ENCODE data around the gene RALGPS2. TPM values are rescaled to one million over a fixed set of nuclear protein-coding genes. Genes with fewer than 3 reads are reported as not detected.
A peak's percentile ranks its signal among the peaks of the same experiment; 100 is the strongest.

RALGPS2 gene
- total and polyA plus RNA-seq, 2 of the 13 experiments (the other 11 are each of a cell fraction or from before 2014, with no cell fraction given): 15.6 to 36.0 TPM

DNA sequence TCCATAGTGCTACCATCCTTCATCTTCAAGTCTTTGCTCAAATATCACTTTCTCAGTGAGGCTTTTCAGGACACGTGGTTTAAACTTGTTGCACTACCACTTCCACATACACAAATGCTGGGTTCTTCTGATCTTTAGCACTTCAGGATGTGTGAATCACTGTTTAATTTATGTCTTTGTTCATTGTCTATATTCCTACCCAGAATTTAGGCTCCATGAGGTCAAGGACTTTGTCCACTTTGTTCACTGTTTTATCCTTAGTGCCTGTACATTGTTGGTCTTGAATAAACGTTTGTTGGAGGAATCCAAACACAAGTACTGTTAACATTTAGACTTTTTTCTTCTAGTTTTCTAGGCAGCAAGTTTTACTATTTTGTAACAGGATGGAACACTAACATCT is 42.6 kb upstream of the RALGPS2 start (continued):
- no peak for TF ChIP-seq POLR2AphosphoS2 (IDR thresholded peaks at IDR 0.05; ENCODE audit: low read depth, low read length)
- no peak for TF ChIP-seq ZNF768 (CRISPR knock-in tag; IDR thresholded peaks at IDR 0.05)
- TF ChIP-seq ZNF569 (CRISPR knock-in tag; IDR thresholded peaks at IDR 0.05; ENCODE audit: borderline replicate concordance): no peak
- TF ChIP-seq, protein P1, sequence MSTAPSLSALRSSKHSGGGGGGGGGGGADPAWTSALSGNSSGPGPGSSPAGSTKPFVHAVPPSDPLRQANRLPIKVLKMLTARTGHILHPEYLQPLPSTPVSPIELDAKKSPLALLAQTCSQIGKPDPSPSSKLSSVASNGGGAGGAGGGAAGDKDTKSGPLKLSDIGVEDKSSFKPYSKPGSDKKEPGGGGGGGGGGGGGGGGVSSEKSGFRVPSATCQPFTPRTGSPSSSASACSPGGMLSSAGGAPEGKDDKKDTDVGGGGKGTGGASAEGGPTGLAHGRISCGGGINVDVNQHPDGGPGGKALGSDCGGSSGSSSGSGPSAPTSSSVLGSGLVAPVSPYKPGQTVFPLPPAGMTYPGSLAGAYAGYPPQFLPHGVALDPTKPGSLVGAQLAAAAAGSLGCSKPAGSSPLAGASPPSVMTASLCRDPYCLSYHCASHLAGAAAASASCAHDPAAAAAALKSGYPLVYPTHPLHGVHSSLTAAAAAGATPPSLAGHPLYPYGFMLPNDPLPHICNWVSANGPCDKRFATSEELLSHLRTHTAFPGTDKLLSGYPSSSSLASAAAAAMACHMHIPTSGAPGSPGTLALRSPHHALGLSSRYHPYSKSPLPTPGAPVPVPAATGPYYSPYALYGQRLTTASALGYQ (CRISPR knock-in tag; IDR thresholded peaks at IDR 0.05): peak; percentile 93; the same call in 1 of the 2 replicates
- TF ChIP-seq, protein P2, sequence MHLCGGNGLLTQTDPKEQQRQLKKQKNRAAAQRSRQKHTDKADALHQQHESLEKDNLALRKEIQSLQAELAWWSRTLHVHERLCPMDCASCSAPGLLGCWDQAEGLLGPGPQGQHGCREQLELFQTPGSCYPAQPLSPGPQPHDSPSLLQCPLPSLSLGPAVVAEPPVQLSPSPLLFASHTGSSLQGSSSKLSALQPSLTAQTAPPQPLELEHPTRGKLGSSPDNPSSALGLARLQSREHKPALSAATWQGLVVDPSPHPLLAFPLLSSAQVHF (CRISPR knock-in tag; IDR thresholded peaks at IDR 0.05): no peak
- no peak for TF ChIP-seq ZNF10 (CRISPR knock-in tag; IDR thresholded peaks at IDR 0.05; ENCODE audit: borderline replicate concordance, low read depth)
- TF ChIP-seq SRSF4 (IDR thresholded peaks at IDR 0.05; ENCODE audit: low read depth, low read length, poor library complexity, severe bottlenecking): no peak
- TF ChIP-seq GATAD2A (CRISPR knock-in tag; IDR thresholded peaks at IDR 0.05): peak; percentile 94
- TF ChIP-seq, protein P3, sequence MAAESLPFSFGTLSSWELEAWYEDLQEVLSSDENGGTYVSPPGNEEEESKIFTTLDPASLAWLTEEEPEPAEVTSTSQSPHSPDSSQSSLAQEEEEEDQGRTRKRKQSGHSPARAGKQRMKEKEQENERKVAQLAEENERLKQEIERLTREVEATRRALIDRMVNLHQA (CRISPR knock-in tag; IDR thresholded peaks at IDR 0.05): no peak
- peak; percentile 59; the same call in 1 of the 2 replicates for TF ChIP-seq ZNF331 (CRISPR knock-in tag; IDR thresholded peaks at IDR 0.05)
- no peak for TF ChIP-seq RORA (CRISPR knock-in tag; IDR thresholded peaks at IDR 0.05)
- no peak for TF ChIP-seq ZFP36 (IDR thresholded peaks at IDR 0.05; ENCODE audit: borderline replicate concordance, low read depth, low read length, partially characterized antibody)
- peak; percentile 27 for TF ChIP-seq PHF5A (CRISPR knock-in tag; IDR thresholded peaks at IDR 0.05; ENCODE audit: low read depth, unreplicated experiment)
- no peak for TF ChIP-seq FOXC1 (CRISPR knock-in tag; IDR thresholded peaks at IDR 0.05; ENCODE audit: borderline replicate concordance)
- no peak for TF ChIP-seq ZSCAN22 (CRISPR knock-in tag; IDR thresholded peaks at IDR 0.05)
- no peak for TF ChIP-seq SALL2 (CRISPR knock-in tag; IDR thresholded peaks at IDR 0.05)
- no peak for TF ChIP-seq KLF11 (CRISPR knock-in tag; IDR thresholded peaks at IDR 0.05)
- TF ChIP-seq, protein P4, sequence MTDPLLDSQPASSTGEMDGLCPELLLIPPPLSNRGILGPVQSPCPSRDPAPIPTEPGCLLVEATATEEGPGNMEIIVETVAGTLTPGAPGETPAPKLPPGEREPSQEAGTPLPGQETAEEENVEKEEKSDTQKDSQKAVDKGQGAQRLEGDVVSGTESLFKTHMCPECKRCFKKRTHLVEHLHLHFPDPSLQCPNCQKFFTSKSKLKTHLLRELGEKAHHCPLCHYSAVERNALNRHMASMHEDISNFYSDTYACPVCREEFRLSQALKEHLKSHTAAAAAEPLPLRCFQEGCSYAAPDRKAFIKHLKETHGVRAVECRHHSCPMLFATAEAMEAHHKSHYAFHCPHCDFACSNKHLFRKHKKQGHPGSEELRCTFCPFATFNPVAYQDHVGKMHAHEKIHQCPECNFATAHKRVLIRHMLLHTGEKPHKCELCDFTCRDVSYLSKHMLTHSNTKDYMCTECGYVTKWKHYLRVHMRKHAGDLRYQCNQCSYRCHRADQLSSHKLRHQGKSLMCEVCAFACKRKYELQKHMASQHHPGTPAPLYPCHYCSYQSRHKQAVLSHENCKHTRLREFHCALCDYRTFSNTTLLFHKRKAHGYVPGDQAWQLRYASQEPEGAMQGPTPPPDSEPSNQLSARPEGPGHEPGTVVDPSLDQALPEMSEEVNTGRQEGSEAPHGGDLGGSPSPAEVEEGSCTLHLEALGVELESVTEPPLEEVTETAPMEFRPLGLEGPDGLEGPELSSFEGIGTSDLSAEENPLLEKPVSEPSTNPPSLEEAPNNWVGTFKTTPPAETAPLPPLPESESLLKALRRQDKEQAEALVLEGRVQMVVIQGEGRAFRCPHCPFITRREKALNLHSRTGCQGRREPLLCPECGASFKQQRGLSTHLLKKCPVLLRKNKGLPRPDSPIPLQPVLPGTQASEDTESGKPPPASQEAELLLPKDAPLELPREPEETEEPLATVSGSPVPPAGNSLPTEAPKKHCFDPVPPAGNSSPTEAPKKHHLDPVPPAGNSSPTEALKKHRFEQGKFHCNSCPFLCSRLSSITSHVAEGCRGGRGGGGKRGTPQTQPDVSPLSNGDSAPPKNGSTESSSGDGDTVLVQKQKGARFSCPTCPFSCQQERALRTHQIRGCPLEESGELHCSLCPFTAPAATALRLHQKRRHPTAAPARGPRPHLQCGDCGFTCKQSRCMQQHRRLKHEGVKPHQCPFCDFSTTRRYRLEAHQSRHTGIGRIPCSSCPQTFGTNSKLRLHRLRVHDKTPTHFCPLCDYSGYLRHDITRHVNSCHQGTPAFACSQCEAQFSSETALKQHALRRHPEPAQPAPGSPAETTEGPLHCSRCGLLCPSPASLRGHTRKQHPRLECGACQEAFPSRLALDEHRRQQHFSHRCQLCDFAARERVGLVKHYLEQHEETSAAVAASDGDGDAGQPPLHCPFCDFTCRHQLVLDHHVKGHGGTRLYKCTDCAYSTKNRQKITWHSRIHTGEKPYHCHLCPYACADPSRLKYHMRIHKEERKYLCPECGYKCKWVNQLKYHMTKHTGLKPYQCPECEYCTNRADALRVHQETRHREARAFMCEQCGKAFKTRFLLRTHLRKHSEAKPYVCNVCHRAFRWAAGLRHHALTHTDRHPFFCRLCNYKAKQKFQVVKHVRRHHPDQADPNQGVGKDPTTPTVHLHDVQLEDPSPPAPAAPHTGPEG (CRISPR knock-in tag; IDR thresholded peaks at IDR 0.05): no peak
- TF ChIP-seq ETV6 (CRISPR knock-in tag; conservative IDR thresholded peaks at IDR 0.05): no peak
- no peak for TF ChIP-seq ZNF12 (CRISPR knock-in tag; IDR thresholded peaks at IDR 0.05)
- peak; percentile 56; the same call in 1 of the 2 replicates for TF ChIP-seq NR2C2 (CRISPR knock-in tag; IDR thresholded peaks at IDR 0.05; ENCODE audit: borderline replicate concordance)
- no peak for TF ChIP-seq TCF12 (IDR thresholded peaks at IDR 0.05)
- TF ChIP-seq TCF12 (CRISPR knock-in tag; IDR thresholded peaks at IDR 0.05): no peak

Measured in HepG2 (cell line).